MCF 10A (cell line): Measurements from ENCODE around the gene SP7. TPM values are rescaled to one million over a fixed set of nuclear protein-coding genes. Genes with fewer than 3 reads are reported as not detected.
A peak's percentile ranks its signal among the peaks of the same experiment; 100 is the strongest.

Source experiments
- BruUV-seq: library from RNA; stranded (reverse); fragments of 400-500 nt; replicated peaks from 2 replicates; lab custom pipeline; 2021; lab: Mats Ljungman, UMichigan
- CTCF ChIA-PET: fragments of 300-600 bp; sonication (Branson Sonifier 250); formaldehyde crosslinking; extraction: SDS; loops from one replicate; lab custom pipeline; 2021; ENCODE audit warnings: antibody characterized with exemption, inconsistent platforms; lab: Yijun Ruan, JAX
- POLR2A ChIA-PET: fragments of 300-600, 350-650 bp; sonication (Branson Sonifier 250); formaldehyde crosslinking; extraction: SDS; loops from one replicate; lab custom pipeline; 2020; ENCODE audit warnings: antibody characterized with exemption, inconsistent platforms; lab: Yijun Ruan, JAX
- DNase-seq: peaks from one replicate; pipeline ENCODE4 v3.0.0-alpha.2; 2018; ENCODE audit not compliant: unreplicated experiment
- H3K27ac Mint-ChIP-seq: one replicate; pipeline ENCODE4 v1.8.0; 2022; ENCODE audit warnings: mild to moderate bottlenecking, low read depth, mixed read lengths; ENCODE audit not compliant: unreplicated experiment
- H3K27me3 Mint-ChIP-seq: one replicate; pipeline ENCODE4 v1.8.0; 2022; ENCODE audit warnings: mixed read lengths; ENCODE audit not compliant: insufficient read depth, unreplicated experiment
- H3K36me3 Mint-ChIP-seq: one replicate; pipeline ENCODE4 v1.8.0; 2022; ENCODE audit warnings: mild to moderate bottlenecking, moderate library complexity, mixed read lengths; ENCODE audit not compliant: insufficient read depth, unreplicated experiment
- H3K4me1 Mint-ChIP-seq: one replicate; pipeline ENCODE4 v1.8.0; 2022; ENCODE audit warnings: mixed read lengths; ENCODE audit not compliant: insufficient read depth, unreplicated experiment
- H3K4me3 Mint-ChIP-seq: one replicate; pipeline ENCODE4 v1.8.0; 2022; ENCODE audit warnings: mild to moderate bottlenecking, moderate library complexity, mixed read lengths; ENCODE audit not compliant: unreplicated experiment
- H3K9me3 Mint-ChIP-seq: one replicate; pipeline ENCODE4 v1.8.0; 2022; ENCODE audit warnings: mixed read lengths; ENCODE audit not compliant: unreplicated experiment
- intact Hi-C: fragments of 100-400 bp; cut with micrococcal nuclease; formaldehyde crosslinking; loops from 2 replicates; pipeline ENCODE4 v1.14.1; 2022
- total RNA-seq: library from RNA; stranded (reverse); gene quantifications from 2 replicates; pipeline ENCODE4 v1.2.3, GENCODE V29; 2022
- TF ChIP-seq, protein P1 (sequence below): fragments of 200-600 bp; IDR thresholded peaks from one replicate; pipeline ENCODE4 v1.8.0; 2022; ENCODE audit warnings: antibody characterized with exemption, mild to moderate bottlenecking; ENCODE audit not compliant: unreplicated experiment

SP7 gene
- total RNA-seq, 1 experiment from 2014 or later = not detected

DNA sequence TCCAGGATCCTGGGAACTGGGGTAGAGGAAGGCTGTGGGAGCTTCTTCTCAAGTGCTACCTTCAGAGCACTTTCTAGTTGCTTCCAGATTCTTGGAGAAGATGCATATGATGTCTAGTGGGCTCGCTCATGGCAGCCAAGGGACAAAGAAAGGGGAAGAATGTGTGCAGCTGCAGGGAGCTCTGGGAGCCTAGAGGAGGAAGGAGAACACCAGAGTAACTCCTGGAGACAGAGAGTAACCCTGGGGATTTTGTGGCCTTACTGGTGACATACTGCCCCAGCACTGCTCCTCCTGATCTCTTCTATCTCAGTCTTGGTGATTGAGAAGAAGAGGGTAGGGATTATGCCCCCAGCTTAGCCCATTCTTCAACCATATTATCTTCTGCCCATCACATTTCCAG lies 10.3 kb upstream of the SP7 start:
- no peaks in the 10 kb centered on the region for H3K9me3 Mint-ChIP-seq
- no peaks in the 10 kb centered on the region for H3K36me3 Mint-ChIP-seq
- peaks cover 7% of the 10 kb centered on the region for H3K4me1 Mint-ChIP-seq
- TF ChIP-seq, protein P1, sequence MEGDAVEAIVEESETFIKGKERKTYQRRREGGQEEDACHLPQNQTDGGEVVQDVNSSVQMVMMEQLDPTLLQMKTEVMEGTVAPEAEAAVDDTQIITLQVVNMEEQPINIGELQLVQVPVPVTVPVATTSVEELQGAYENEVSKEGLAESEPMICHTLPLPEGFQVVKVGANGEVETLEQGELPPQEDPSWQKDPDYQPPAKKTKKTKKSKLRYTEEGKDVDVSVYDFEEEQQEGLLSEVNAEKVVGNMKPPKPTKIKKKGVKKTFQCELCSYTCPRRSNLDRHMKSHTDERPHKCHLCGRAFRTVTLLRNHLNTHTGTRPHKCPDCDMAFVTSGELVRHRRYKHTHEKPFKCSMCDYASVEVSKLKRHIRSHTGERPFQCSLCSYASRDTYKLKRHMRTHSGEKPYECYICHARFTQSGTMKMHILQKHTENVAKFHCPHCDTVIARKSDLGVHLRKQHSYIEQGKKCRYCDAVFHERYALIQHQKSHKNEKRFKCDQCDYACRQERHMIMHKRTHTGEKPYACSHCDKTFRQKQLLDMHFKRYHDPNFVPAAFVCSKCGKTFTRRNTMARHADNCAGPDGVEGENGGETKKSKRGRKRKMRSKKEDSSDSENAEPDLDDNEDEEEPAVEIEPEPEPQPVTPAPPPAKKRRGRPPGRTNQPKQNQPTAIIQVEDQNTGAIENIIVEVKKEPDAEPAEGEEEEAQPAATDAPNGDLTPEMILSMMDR = no peak
- ChIA-PET POLR2A (interaction anchor here (1.0 to 6.4 kb wide), 3 partner anchors 19 to 35 kb away, joined by 4 to 49 read pairs (median 7); partner anchors contain the start of genes AAAS and SP1), CTCF (interaction anchor here (0.7 to 8.4 kb wide), 6 partner anchors 11 to 75 kb away, joined by 4 to 92 read pairs (median 14); partner anchors contain the start of gene AAAS)
- H3K27ac Mint-ChIP-seq = no peak overlapping the region
- intact Hi-C loops = no loop called here
- H3K27me3 Mint-ChIP-seq = no peaks in the 10 kb centered on the region
- BruUV-seq = no TSS peak
- no peak overlapping the region for H3K4me3 Mint-ChIP-seq
- DNase-seq = no peak

GRCh38 chr12:53345486-53346188 lies 9.5 kb upstream of the SP7 start:
- Mint-ChIP-seq H3K27ac (no peak overlapping the region), H3K36me3 (no peaks in the 10 kb centered on the region), H3K27me3 (peaks cover 6% of the 10 kb centered on the region), H3K4me1 (peaks cover 7% of the 10 kb centered on the region), H3K4me3 (peak overlapping the region; percentile 75), H3K9me3 (no peaks in the 10 kb centered on the region)
- TF ChIP-seq, protein P1 = no peak
- intact Hi-C loops = loop anchor here (1.0 kb wide), 1 partner anchor 21 kb away; no protein-coding TSS in a partner anchor
- no TSS peak for BruUV-seq
- no peak for DNase-seq
- ChIA-PET POLR2A (interaction anchor here (0.7 to 6.4 kb wide), 14 partner anchors 10 to 278 kb away, joined by 3 to 49 read pairs (median 4); partner anchors contain the start of genes AAAS and SP1), CTCF (interaction anchor here (0.6 to 8.4 kb wide), 27 partner anchors 8 to 502 kb away, joined by 3 to 92 read pairs (median 4); partner anchors contain the start of genes AAAS, CSAD and ZNF740)

GRCh38 chr12:53344824-53345485 lies 8.8 kb upstream of the SP7 start:
- DNase-seq = peak; percentile 72
- ChIA-PET CTCF (interaction anchor here (0.5 to 8.4 kb wide), 35 partner anchors 8 to 503 kb away, joined by 3 to 92 read pairs (median 4); partner anchors contain the start of genes AAAS, CSAD and ZNF740), POLR2A (interaction anchor here (0.7 to 6.4 kb wide), 17 partner anchors 10 to 278 kb away, joined by 3 to 49 read pairs (median 4); partner anchors contain the start of genes AAAS, MYG1 and SP1)
- intact Hi-C loops = loop anchor here (1.0 kb wide), 1 partner anchor 21 kb away; no protein-coding TSS in a partner anchor
- Mint-ChIP-seq H3K27ac (no peak overlapping the region), H3K9me3 (no peaks in the 10 kb centered on the region), H3K27me3 (peaks cover 13% of the 10 kb centered on the region), H3K4me1 (peaks cover 7% of the 10 kb centered on the region), H3K36me3 (no peaks in the 10 kb centered on the region), H3K4me3 (peak overlapping the region; percentile 75)
- TF ChIP-seq, protein P1 = peak; percentile 62
- BruUV-seq = no TSS peak

GRCh38 chr12:53344487-53344823 lies 8.3 kb upstream of the SP7 start:
- POLR2A ChIA-PET = interaction anchor here (0.8 to 6.4 kb wide), 11 partner anchors 12 to 84 kb away, joined by 3 to 49 read pairs (median 6); partner anchors contain the start of genes AAAS, MYG1 and SP1
- no peaks in the 10 kb centered on the region for H3K9me3 Mint-ChIP-seq

More at GRCh38 chr12:53344487-53344823, 8.3 kb upstream of the SP7 start:
- H3K4me3 Mint-ChIP-seq = peak overlapping the region; percentile 75
- no peak overlapping the region for H3K27ac Mint-ChIP-seq
- no peak for DNase-seq
- intact Hi-C loops = no loop called here
- peaks cover 7% of the 10 kb centered on the region for H3K4me1 Mint-ChIP-seq
- no TSS peak for BruUV-seq
- peaks cover 18% of the 10 kb centered on the region for H3K27me3 Mint-ChIP-seq
- CTCF ChIA-PET = interaction anchor here (0.5 to 8.4 kb wide), 27 partner anchors 9 to 1201 kb away, joined by 3 to 92 read pairs (median 4); partner anchors contain the start of genes AAAS, CSAD, NPFF and ZNF740
- TF ChIP-seq, protein P1 = no peak
- H3K36me3 Mint-ChIP-seq = no peaks in the 10 kb centered on the region
